ENCODE results near the gene UBR3. TPM values are rescaled to one million over a fixed set of nuclear protein-coding genes. Genes with fewer than 3 reads are reported as not detected.
"Not testable (repeated sequence)": the region's sequence is repeated elsewhere in the genome, so short reads cannot be mapped to it uniquely, and the experiment has no call there.

The UBR3 gene
- total RNA-seq, 1 experiment from 2014 or later = 48.9 TPM

GRCh38 chr2:169865492-169865891, 38.2 kb downstream of the UBR3 start:
- CTCF ChIA-PET = no interaction called here
- intact Hi-C loops (cut with micrococcal nuclease; ENCODE audit: unreplicated experiment) = no loop called here
- no peak overlapping the region for H3K4me3 ChIP-seq (ENCODE audit: low read depth, low read length, poor library complexity, severe bottlenecking)
- no peaks in the 10 kb centered on the region for H3K36me3 ChIP-seq (ENCODE audit: insufficient read depth, low read length, poor library complexity, severe bottlenecking)
- peaks cover 6% of the 10 kb centered on the region for H3K4me1 ChIP-seq (ENCODE audit: insufficient read depth, low read length, poor library complexity, severe bottlenecking)
- H3K27me3 ChIP-seq (replicated peaks; ENCODE audit: insufficient read depth, low read depth, low read length, poor library complexity) = no peaks in the 10 kb centered on the region
- no peak for DNase-seq (ENCODE audit: low spot score)
- BruUV-seq (replicated peaks) = no TSS peak
- no peak overlapping the region for H3K27ac ChIP-seq (ENCODE audit: low read depth, low read length, poor library complexity, severe bottlenecking)
- TF ChIP-seq EZH2 (IDR thresholded peaks at IDR 0.05; ENCODE audit: borderline replicate concordance, low read depth, low read length, poor library complexity, severe bottlenecking) = no peak
- TF ChIP-seq, protein P1, sequence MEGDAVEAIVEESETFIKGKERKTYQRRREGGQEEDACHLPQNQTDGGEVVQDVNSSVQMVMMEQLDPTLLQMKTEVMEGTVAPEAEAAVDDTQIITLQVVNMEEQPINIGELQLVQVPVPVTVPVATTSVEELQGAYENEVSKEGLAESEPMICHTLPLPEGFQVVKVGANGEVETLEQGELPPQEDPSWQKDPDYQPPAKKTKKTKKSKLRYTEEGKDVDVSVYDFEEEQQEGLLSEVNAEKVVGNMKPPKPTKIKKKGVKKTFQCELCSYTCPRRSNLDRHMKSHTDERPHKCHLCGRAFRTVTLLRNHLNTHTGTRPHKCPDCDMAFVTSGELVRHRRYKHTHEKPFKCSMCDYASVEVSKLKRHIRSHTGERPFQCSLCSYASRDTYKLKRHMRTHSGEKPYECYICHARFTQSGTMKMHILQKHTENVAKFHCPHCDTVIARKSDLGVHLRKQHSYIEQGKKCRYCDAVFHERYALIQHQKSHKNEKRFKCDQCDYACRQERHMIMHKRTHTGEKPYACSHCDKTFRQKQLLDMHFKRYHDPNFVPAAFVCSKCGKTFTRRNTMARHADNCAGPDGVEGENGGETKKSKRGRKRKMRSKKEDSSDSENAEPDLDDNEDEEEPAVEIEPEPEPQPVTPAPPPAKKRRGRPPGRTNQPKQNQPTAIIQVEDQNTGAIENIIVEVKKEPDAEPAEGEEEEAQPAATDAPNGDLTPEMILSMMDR (conservative IDR thresholded peaks at IDR 0.05; ENCODE audit: low read depth, low read length) = no peak
- H3K9me3 ChIP-seq (ENCODE audit: low read depth, low read length, poor library complexity, severe bottlenecking) = no peaks in the 10 kb centered on the region
- POLR2A ChIA-PET (ENCODE audit: low non-redundant PET) = no interaction called here

- CTCF ChIA-PET; POLR2A ChIA-PET (ENCODE audit: low non-redundant PET); BruUV-seq (replicated peaks); H3K36me3 ChIP-seq (ENCODE audit: insufficient read depth, low read length, poor library complexity, severe bottlenecking); H3K27me3 ChIP-seq (replicated peaks; ENCODE audit: insufficient read depth, low read depth, low read length, poor library complexity); DNase-seq (ENCODE audit: low spot score); intact Hi-C loops (cut with micrococcal nuclease; ENCODE audit: unreplicated experiment); H3K4me1 ChIP-seq (ENCODE audit: insufficient read depth, low read length, poor library complexity, severe bottlenecking); H3K4me3 ChIP-seq (ENCODE audit: low read depth, low read length, poor library complexity, severe bottlenecking); H3K27ac ChIP-seq (ENCODE audit: low read depth, low read length, poor library complexity, severe bottlenecking); H3K9me3 ChIP-seq (ENCODE audit: low read depth, low read length, poor library complexity, severe bottlenecking): not testable (repeated sequence)
Measured at GRCh38 chr2:169866230-169866629, 39.0 kb downstream of the UBR3 start.

- CTCF ChIA-PET = no interaction called here
- Histone ChIP-seq H3K27ac (ENCODE audit: low read depth, low read length, poor library complexity, severe bottlenecking) (no peak overlapping the region), H3K4me3 (ENCODE audit: low read depth, low read length, poor library complexity, severe bottlenecking) (no peak overlapping the region), H3K4me1 (ENCODE audit: insufficient read depth, low read length, poor library complexity, severe bottlenecking) (peaks cover 6% of the 10 kb centered on the region), H3K36me3 (ENCODE audit: insufficient read depth, low read length, poor library complexity, severe bottlenecking) (no peaks in the 10 kb centered on the region), H3K27me3 (replicated peaks; ENCODE audit: insufficient read depth, low read depth, low read length, poor library complexity) (no peaks in the 10 kb centered on the region), H3K9me3 (ENCODE audit: low read depth, low read length, poor library complexity, severe bottlenecking) (no peaks in the 10 kb centered on the region)
- BruUV-seq (replicated peaks) = no TSS peak
- POLR2A ChIA-PET (ENCODE audit: low non-redundant PET) = no interaction called here
- intact Hi-C loops (cut with micrococcal nuclease; ENCODE audit: unreplicated experiment) = no loop called here
- no peak for DNase-seq (ENCODE audit: low spot score)
- TF ChIP-seq, protein P1 (conservative IDR thresholded peaks at IDR 0.05; ENCODE audit: low read depth, low read length) = no peak
- no peak for TF ChIP-seq EZH2 (IDR thresholded peaks at IDR 0.05; ENCODE audit: borderline replicate concordance, low read depth, low read length, poor library complexity, severe bottlenecking)
Measured at GRCh38 chr2:169867579-169867978, 40.3 kb downstream of the UBR3 start.

DNA sequence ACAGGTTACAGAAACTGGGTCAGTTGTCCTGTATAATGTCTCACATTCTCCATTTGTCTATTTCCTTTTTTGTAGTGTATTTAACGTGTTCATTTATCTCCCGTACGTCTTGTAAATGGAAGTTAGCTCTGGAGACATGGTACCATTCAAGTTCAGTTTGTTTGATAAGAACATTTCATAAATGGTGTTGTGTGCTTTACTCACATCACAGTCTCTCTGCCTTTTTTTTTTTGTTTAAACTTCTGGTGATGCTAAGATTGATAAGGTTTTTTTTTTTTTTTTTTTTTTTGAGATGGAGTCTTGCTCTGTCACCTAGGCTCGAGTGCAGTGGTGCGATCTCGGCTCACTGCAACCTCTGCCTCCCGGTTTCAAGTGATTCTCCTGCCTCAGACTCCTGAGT, 41.7 kb downstream of the UBR3 start:
- no peaks in the 10 kb centered on the region for H3K36me3 ChIP-seq (ENCODE audit: insufficient read depth, low read length, poor library complexity, severe bottlenecking)
- no TSS peak for BruUV-seq (replicated peaks)
- no peak overlapping the region for H3K27ac ChIP-seq (ENCODE audit: low read depth, low read length, poor library complexity, severe bottlenecking)
- H3K27me3 ChIP-seq (replicated peaks; ENCODE audit: insufficient read depth, low read depth, low read length, poor library complexity) = no peaks in the 10 kb centered on the region
- no peaks in the 10 kb centered on the region for H3K9me3 ChIP-seq (ENCODE audit: low read depth, low read length, poor library complexity, severe bottlenecking)
- no peak overlapping the region for H3K4me3 ChIP-seq (ENCODE audit: low read depth, low read length, poor library complexity, severe bottlenecking)
- no peak for DNase-seq (ENCODE audit: low spot score)
- POLR2A ChIA-PET (ENCODE audit: low non-redundant PET) = no interaction called here
- CTCF ChIA-PET = no interaction called here
- intact Hi-C loops (cut with micrococcal nuclease; ENCODE audit: unreplicated experiment) = no loop called here
- peaks cover 6% of the 10 kb centered on the region for H3K4me1 ChIP-seq (ENCODE audit: insufficient read depth, low read length, poor library complexity, severe bottlenecking)
- TF ChIP-seq EZH2 (IDR thresholded peaks at IDR 0.05; ENCODE audit: borderline replicate concordance, low read depth, low read length, poor library complexity, severe bottlenecking) = no peak
- TF ChIP-seq, protein P1 (conservative IDR thresholded peaks at IDR 0.05; ENCODE audit: low read depth, low read length) = no peak

DNA sequence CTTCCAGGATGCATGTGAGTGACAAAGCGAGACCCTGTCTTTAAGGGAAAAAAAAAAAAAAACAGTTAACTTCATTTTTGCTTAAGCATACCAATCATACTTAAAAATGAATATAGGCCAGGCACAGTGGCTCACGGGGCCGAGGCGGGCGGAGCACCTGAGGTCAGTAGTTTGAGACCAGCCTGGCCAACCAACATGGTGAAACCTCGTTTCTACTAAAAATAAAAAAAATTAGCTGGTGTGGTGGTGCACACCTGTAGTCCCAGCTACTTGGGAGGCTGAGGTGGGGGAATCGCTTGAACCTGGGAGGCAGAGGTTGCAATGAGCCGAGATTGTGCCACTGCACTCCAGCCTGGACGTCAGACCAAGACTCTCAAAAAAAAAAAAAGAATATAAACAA, 44.1 kb downstream of the UBR3 start:
- BruUV-seq (replicated peaks); POLR2A ChIA-PET (ENCODE audit: low non-redundant PET); H3K27ac ChIP-seq (ENCODE audit: low read depth, low read length, poor library complexity, severe bottlenecking); H3K27me3 ChIP-seq (replicated peaks; ENCODE audit: insufficient read depth, low read depth, low read length, poor library complexity); H3K9me3 ChIP-seq (ENCODE audit: low read depth, low read length, poor library complexity, severe bottlenecking); H3K36me3 ChIP-seq (ENCODE audit: insufficient read depth, low read length, poor library complexity, severe bottlenecking); H3K4me3 ChIP-seq (ENCODE audit: low read depth, low read length, poor library complexity, severe bottlenecking); H3K4me1 ChIP-seq (ENCODE audit: insufficient read depth, low read length, poor library complexity, severe bottlenecking); intact Hi-C loops (cut with micrococcal nuclease; ENCODE audit: unreplicated experiment); DNase-seq (ENCODE audit: low spot score): not testable (repeated sequence)
- CTCF ChIA-PET = interaction anchor here (0.6 kb wide), 1 partner anchor 43 kb away, joined by 4 read pairs; no protein-coding TSS in a partner anchor

Measured in A673 (cell line).